Heart left ventricle (tissue), 13 donors: Measurements from ENCODE around the gene CYB561A3.

Experiments used
- CTCF ChIP-seq, 12 donors: fragments of 200-600 bp; sonication (generic) in 4 of 12; IDR thresholded peaks; one replicate each; pipeline versions ENCODE4 v1.5.0 to v1.8.0; 2018 to 2022; ENCODE audit warnings: antibody characterized with exemption in 12 of 12, mild to moderate bottlenecking in 5 of 12
- POLR2A ChIP-seq, 2 donors: fragments of 450-650 bp; IDR thresholded peaks; one replicate each; pipeline ENCODE4 v1.6.1; 2017; ENCODE audit warnings: antibody characterized with exemption in 2 of 2, mild to moderate bottlenecking in 2 of 2, moderate library complexity in 2 of 2
- donor health status: ischemic (EF 13 %, LVEDD 7.1; RV severe dilation, severe dysfunction).
- donor health status: DM: no; HTN: yes; CAD: no.
- donor health status: DM: no; HTN: no; CAD: no.
- donor health status: ischemic (EF 25% LVEDD 6.9; RV normal size, moderate dysfunction).
- donor health status: ischemic (EF 25% LVEDD 5.7; RV mildly dilated, moderate dysfunction).
- donor health status: ischemic (EF 35%, LVEDD 5.7; RV mildly dilated, moderate dysfunction).
- donor health status: nonischemic (EF 11% LVEDD 7.7; RV severe dilation, severe dysfunction).
- donor health status: DM: yes; HTN: yes; CAD: no.
- donor health status: PGD.
- donor health status: ischemic (EF 29% LVEDD 5.4; RV normal size, mild dysfunction).
- donor health status: nonischemic (EF 23%, LVEDD 6.1; RV moderate dilation, normal function).

- no peak for TF ChIP-seq POLR2A (IDR thresholded peaks at IDR 0.05)
- TF ChIP-seq CTCF (IDR thresholded peaks at IDR 0.05): no peak
Measured at GRCh38 chr11:61369372-61370348, 8.0 kb upstream of the CYB561A3 start.
